HG03575 (cell line): ENCODE data around the gene C1orf35.
"Not testable (repeated sequence)": the region's sequence is repeated elsewhere in the genome, so short reads cannot be mapped to it uniquely, and the experiment has no call there.

Experiments used
- ATAC-seq: cut with Tn5 transposase; IDR thresholded peaks from one replicate; pipeline ENCODE4 v1.9.1; 2021; ENCODE audit not compliant: unreplicated experiment, insufficient number of reproducible peaks, low FRiP score; ENCODE audit errors: extremely low read depth

Gene C1orf35

GRCh38 chr1:228112617-228113016, 9.5 kb upstream of the C1orf35 start:
- no peak for ATAC-seq

DNA sequence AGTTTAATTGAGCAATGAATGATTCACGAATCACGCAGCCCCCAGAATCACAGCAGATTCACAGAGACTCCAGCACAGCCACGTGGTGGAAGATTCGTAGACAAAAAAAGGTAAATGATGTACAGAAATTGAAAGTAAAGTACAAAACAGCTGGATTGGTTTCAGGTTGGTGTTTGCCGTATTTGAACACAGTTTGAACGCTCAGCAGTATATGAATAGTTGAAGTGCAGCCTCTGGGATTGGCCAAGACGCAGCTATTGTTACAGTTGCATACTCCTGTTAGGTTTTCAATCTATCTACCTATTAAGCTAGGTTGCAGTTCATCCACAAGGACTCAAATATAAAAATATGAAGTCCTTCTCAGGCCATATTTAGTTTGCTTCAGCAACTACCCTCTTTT, 9.0 kb upstream of the C1orf35 start:
- no peak for ATAC-seq

GRCh38 chr1:228111315-228111714, 8.2 kb upstream of the C1orf35 start:
- ATAC-seq = not testable (repeated sequence)

DNA sequence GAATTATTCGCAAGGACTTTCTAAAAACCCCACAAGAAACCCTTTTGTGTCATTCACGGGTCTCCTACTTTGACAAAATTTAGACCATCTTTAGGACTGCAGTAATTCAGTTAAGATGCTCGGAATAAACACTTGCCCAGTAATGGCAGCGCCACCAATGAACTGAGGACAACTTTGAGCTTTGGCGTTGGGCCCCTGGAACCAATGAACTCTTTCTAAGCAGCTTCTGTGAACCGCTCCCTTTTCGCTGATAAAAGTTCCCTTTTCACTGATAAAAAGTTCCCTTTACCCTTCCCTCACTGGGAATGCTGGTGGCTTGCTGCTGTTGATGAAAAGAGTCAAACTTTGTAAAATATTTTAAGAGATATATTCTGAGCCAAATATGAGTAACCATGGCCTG, 7.4 kb upstream of the C1orf35 start:
- ATAC-seq = no peak

DNA sequence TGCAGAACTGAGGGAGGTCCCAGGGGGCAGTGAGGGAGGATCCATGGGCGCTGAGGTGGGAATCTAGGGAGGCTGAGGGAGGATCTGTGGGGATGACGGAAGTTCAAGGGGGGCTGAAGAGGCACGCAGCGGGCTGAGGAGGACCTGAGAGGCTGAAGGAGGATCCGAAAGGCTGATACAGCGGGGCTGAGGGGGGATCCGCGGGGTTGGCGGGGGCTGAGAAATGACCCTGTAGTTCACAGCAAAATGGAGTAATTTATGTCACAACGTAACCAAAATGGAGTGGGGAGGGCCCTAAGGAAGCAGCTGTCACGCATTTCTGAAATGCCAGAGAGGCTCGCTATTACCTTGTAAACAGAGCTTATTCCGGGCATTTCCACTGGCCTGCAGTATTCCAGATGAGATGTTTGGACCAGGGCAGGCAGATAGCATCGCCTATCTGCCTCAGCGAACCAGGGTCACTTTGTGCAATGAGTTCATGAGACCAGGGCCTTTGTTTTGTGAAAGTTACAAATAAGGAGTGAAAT, 6.9 kb upstream of the C1orf35 start:
- ATAC-seq = no peak

GRCh38 chr1:228109073-228109961, 6.2 kb upstream of the C1orf35 start, which contains the start of gene MRPL55:
TSS of gene MRPL55 (minus strand) at chr1:228109299. CDS start at chr1:228108260, 1,039 bp downstream.
- peak; percentile 59 for ATAC-seq

- ATAC-seq = no peak
Measured at GRCh38 chr1:228108742-228109072, 5.6 kb upstream of the C1orf35 start.

DNA sequence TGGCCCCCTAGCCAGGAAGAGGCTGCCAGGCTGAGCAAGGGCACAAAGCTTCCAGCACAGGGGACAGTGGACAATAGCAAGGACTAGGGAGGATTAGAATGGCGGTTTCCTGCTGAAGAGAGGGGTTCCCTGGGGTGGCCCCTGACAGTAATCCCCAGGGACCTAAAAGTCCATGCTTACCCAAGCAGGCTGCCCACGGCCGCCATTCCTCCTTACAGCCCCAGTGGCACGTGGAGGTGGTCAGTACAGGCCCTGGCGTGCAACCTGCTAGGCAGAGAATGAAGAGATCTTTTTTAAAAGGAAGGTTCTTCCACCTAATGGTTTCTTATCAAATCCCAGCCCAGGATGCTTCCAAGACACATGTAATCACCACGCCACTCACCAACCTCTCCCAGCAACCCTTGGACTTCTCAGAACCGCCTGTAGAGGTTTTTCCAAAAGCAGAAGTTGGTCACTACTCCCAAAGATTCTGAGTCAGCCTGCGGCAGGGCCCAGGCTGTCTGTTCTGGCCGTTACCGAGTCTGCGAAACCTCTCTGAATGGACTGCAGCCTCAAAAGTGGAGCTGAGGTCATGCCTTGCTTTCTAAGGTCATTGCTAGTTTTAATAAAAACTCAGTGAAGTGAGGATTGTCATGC, 5.0 kb upstream of the C1orf35 start:
- ATAC-seq = no peak

DNA sequence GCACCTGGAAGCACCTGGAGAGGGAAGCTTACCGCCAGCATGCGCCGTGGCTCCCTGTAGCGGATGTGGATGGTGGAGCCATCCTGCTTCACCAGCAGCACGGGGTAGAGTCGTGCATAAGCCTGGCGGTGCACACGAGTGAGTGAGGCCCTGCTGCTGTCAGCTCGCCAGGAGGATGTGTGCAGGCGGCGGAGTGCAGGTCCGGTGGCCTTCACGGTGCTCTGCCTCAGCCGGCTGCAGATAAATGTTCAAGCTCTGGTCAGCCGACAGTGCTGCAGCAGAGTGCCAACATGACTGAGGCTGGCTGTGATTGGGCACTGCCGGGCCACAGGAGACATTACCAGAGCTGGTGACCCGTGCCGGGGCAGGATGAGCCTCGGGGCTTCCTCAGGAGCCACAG, 4.5 kb upstream of the C1orf35 start:
- ATAC-seq = no peak

- ATAC-seq = no peak
Measured at GRCh38 chr1:228106800-228107054, 3.6 kb upstream of the C1orf35 start.

GRCh38 chr1:228105996-228106799, 3.1 kb upstream of the C1orf35 start:
- no peak for ATAC-seq

DNA sequence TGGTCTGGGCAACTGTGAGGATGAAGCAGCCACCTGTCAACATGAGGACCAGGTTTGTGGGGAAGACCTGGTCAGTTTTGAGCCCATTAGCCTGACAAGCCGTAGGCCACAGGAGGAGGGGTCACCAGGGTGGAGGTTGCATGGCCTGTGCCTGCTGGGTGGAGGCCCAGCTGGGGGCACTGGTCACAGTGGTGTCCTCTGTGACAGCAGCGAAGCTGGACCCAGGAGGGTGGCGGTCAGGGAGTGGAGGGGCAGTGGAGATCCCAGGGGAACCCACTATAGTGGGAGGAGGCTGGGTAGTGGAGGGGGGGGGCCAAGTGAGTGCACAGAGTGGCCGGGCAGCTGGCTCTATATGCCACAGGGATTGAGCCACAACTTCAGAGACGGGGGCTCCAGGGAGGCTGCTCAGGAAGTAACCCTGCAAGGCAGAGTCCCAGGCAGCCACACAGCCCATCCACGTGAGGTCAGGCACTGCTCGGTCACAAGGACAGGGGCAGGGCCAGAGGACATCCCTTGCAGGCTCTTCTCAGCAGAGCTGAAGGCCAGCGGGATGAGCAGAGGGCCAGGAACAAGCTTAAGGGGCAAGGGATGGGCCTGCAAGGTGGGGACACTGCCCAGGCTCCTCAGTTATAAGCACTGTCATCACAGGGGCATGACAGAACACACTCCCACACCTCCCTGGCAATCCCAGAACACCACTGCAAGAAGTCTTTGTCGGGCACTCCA, 2.3 kb upstream of the C1orf35 start:
- ATAC-seq = no peak

DNA sequence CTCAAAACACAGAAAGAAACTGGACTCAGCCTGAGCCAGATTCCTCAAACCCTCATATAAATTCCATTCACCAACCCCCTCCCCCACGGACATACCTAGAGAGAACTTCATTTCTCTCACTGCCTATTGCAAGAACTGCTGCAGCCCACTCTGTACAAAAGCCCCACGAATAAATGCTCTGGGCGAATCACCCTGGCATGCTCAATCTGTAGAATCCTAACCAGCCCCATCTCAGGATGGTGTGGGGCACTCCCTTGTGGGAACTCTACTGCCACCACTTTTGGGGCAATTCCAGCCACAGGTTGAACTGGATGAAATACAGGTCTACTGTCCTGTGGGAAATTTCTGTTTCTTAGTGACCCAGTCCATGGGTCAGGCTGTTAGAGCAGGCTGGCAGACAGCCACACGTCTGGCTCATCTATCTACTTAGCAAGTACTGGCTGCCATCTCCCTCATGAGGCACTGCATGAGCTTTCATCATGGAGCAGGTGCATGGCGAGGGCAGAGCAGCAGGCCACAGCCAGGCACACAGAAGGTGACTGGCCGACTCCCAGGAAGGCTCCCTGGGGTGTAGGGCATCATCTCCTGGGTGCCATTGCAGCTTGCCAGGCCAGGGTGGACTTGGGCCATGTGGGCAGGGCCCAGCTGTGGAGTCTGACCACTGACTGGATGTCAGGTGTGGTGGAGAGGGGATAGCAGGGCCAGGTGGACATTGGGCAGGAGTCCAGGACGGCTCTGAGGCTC, 1.6 kb upstream of the C1orf35 start:
- ATAC-seq = no peak

GRCh38 chr1:228101994-228102790, 933 bp downstream of the C1orf35 start:
- ATAC-seq = no peak

GRCh38 chr1:228101614-228101993, 1.5 kb downstream of the C1orf35 start:
- no peak for ATAC-seq

- no peak for ATAC-seq
Measured at GRCh38 chr1:228100822-228101613, 2.1 kb downstream of the C1orf35 start.

DNA sequence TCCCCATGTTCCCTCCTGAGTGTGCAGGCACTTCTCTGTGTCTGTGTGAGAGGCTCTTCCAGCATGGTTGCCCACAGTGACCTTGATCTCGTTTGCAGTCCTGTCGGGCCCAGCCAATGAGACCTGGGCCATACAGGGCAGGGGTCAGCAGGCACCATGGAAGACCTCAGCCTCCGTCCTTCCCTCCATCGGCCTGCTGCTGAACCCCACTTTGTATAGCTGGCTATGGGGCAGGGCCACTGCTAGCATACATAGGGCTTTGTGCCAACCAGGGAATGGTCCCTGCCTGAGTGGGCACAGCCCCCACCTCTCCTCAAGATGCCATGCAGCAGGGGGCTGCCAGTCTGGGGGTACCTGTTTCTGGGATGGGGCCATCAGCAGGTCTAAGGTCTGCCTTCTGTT, 3.8 kb downstream of the C1orf35 start:
- ATAC-seq = no peak
